Measurements from ENCODE around the gene CXXC5. TPM values are rescaled to one million over a fixed set of nuclear protein-coding genes. Genes with fewer than 3 reads are reported as not detected.
A peak's percentile ranks its signal among the peaks of the same experiment; 100 is the strongest.

Gene CXXC5
- total and polyA plus RNA-seq, 9 of the 15 experiments (the other 6 are each of a cell fraction or from before 2014, with no cell fraction given) = 1.9 to 123 (median 45.8) TPM

- TF ChIP-seq REST (IDR thresholded peaks at IDR 0.05; ENCODE audit: borderline replicate concordance) (no peak), REST (CRISPR knock-in tag; IDR thresholded peaks at IDR 0.05; ENCODE audit: low read depth) (no peak), ETV1 (tag; conservative IDR thresholded peaks at IDR 0.05; ENCODE audit: low read depth) (0 out of 2 replicates have a peak, but pooled peaks have one; percentile 9), PTBP1 (IDR thresholded peaks at IDR 0.05; ENCODE audit: low read depth, low read length) (peak; percentile 76; the same call in 1 of the 2 replicates), GTF2A2 (tag; IDR thresholded peaks at IDR 0.05) (no peak), CBFA2T3 (IDR thresholded peaks at IDR 0.05) (no peak), SP1 (CRISPR knock-in tag; IDR thresholded peaks at IDR 0.05) (0 out of 2 replicates have a peak, but pooled peaks have one; percentile 26), ESRRA (IDR thresholded peaks at IDR 0.05; ENCODE audit: borderline replicate concordance, low read depth) (no peak), CBX3 (IDR thresholded peaks at IDR 0.05; ENCODE audit: borderline replicate concordance in 1 of 2, low read length in 2 of 2) (peak in 1 of 2 experiments; percentile 24; a peak in 1 of 3 replicates), ADNP (tag; IDR thresholded peaks at IDR 0.05) (0 out of 2 replicates have a peak, but pooled peaks have one; percentile 14), ETS1 (conservative IDR thresholded peaks at IDR 0.05; ENCODE audit: control insufficient read depth, low read depth, low read length) (0 out of 2 replicates have a peak, but pooled peaks have one; percentile 37)
These were observed 10.9 kb downstream of the CXXC5 start (continued) for GRCh38 chr5:139658928-139659667.

Data from K562 (cell line).